Activated B cell treated with CpG ODN at 0.5 μM for 24 hours (primary cell): ENCODE results near the gene CMIP. TPM values are rescaled to one million over a fixed set of nuclear protein-coding genes. Genes with fewer than 3 reads are reported as not detected.

Source experiments
- ATAC-seq: fragments of 200-7000 bp; cut with Tn5 transposase; one replicate; pipeline ENCODE4 v1.10.0; 2021; ENCODE audit warnings: low read depth, mild to moderate bottlenecking, moderate library complexity
- CTCF ChIA-PET: fragments of 350-600 bp; sonication (Branson Sonifier 250); formaldehyde crosslinking; loops from one replicate; lab custom pipeline; 2021; ENCODE audit warnings: antibody characterized with exemption; lab: Charles Lee
- POLR2A ChIA-PET: fragments of 350-600 bp; sonication (Branson Sonifier 250); formaldehyde crosslinking; loops from one replicate; lab custom pipeline; 2021; ENCODE audit warnings: antibody characterized with exemption; lab: Charles Lee
- DNase-seq: peaks from one replicate; pipeline ENCODE4 v3.0.0; 2022
- H3K27ac Mint-ChIP-seq: one replicate; pipeline ENCODE4 v1.8.0; 2020; ENCODE audit warnings: mixed read lengths
- H3K27me3 Mint-ChIP-seq: one replicate; pipeline ENCODE4 v1.8.0; 2021; ENCODE audit warnings: mixed read lengths
- H3K36me3 Mint-ChIP-seq: one replicate; pipeline ENCODE4 v1.8.0; 2021; ENCODE audit warnings: low read depth, mixed read lengths
- H3K4me1 Mint-ChIP-seq: one replicate; pipeline ENCODE4 v1.8.0; 2021; ENCODE audit warnings: mixed read lengths
- H3K4me3 Mint-ChIP-seq: one replicate; pipeline ENCODE4 v1.8.0; 2020; ENCODE audit warnings: mild to moderate bottlenecking, mixed read lengths
- H3K9me3 Mint-ChIP-seq: one replicate; pipeline ENCODE4 v1.8.0; 2020; ENCODE audit warnings: mixed read lengths
- CTCF ChIP-seq: fragments of 200-600 bp; IDR thresholded peaks from one replicate; pipeline ENCODE4 v1.8.0; 2022; ENCODE audit warnings: antibody characterized with exemption, mild to moderate bottlenecking
- intact Hi-C: fragments of 100-400 bp; cut with micrococcal nuclease; formaldehyde crosslinking; loops from one replicate; pipeline ENCODE4 v1.15.1; 2024
- total RNA-seq: library from RNA; stranded (reverse); gene quantifications from 2 replicates; pipeline ENCODE4 v1.2.3, GENCODE V29; 2022

CMIP gene
- total RNA-seq, 1 donor from 2014 or later = 76.3 TPM

GRCh38 chr16:81629896-81630634 is 185.5 kb downstream of the CMIP start:
- DNase-seq (no peak), ATAC-seq (no peak)
- TF ChIP-seq CTCF = no peak
- H3K4me1 Mint-ChIP-seq = peaks cover 22% of the 10 kb centered on the region
- no peak overlapping the region for H3K4me3 Mint-ChIP-seq
- H3K36me3 Mint-ChIP-seq = peaks cover 12% of the 10 kb centered on the region
- H3K27ac Mint-ChIP-seq = no peak overlapping the region
- intact Hi-C loops = no loop called here
- H3K9me3 Mint-ChIP-seq = no peaks in the 10 kb centered on the region
- ChIA-PET CTCF (no interaction called here), POLR2A (interaction anchor here (1.0 kb wide), 1 partner anchor 84 kb away, joined by 3 read pairs; no protein-coding TSS in a partner anchor)
- no peaks in the 10 kb centered on the region for H3K27me3 Mint-ChIP-seq

- no peak for ATAC-seq
- Mint-ChIP-seq H3K27me3 (no peaks in the 10 kb centered on the region), H3K4me3 (no peak overlapping the region), H3K36me3 (peaks cover 9% of the 10 kb centered on the region), H3K27ac (no peak overlapping the region), H3K9me3 (no peaks in the 10 kb centered on the region), H3K4me1 (peaks cover 20% of the 10 kb centered on the region)
- CTCF ChIA-PET = no interaction called here
- intact Hi-C loops = no loop called here
- POLR2A ChIA-PET = no interaction called here
- no peak for DNase-seq
- no peak for TF ChIP-seq CTCF
Measured at GRCh38 chr16:81630635-81631031, 186.0 kb downstream of the CMIP start.

GRCh38 chr16:81632392-81633146 is 188.0 kb downstream of the CMIP start:
- DNase-seq (no peak), ATAC-seq (peak; percentile 10)
- Mint-ChIP-seq H3K4me3 (no peak overlapping the region), H3K36me3 (peaks cover 9% of the 10 kb centered on the region), H3K27ac (no peak overlapping the region), H3K27me3 (no peaks in the 10 kb centered on the region), H3K9me3 (no peaks in the 10 kb centered on the region), H3K4me1 (peaks cover 23% of the 10 kb centered on the region)
- CTCF ChIA-PET = no interaction called here
- TF ChIP-seq CTCF = no peak
- intact Hi-C loops = no loop called here
- POLR2A ChIA-PET = no interaction called here

- H3K9me3 Mint-ChIP-seq = no peaks in the 10 kb centered on the region
- intact Hi-C loops = no loop called here
- H3K27me3 Mint-ChIP-seq = no peaks in the 10 kb centered on the region
- ChIA-PET POLR2A (no interaction called here), CTCF (no interaction called here)
- no peak for TF ChIP-seq CTCF
- DNase-seq (no peak), ATAC-seq (no peak)
- H3K36me3 Mint-ChIP-seq = peaks cover 9% of the 10 kb centered on the region
- no peak overlapping the region for H3K4me3 Mint-ChIP-seq
- H3K4me1 Mint-ChIP-seq = peaks cover 23% of the 10 kb centered on the region
- H3K27ac Mint-ChIP-seq = no peak overlapping the region
Measured at GRCh38 chr16:81633147-81633619, 188.6 kb downstream of the CMIP start.
